WTC11 (cell line): ENCODE measurements around the gene SELENOH. TPM values are rescaled to one million over a fixed set of nuclear protein-coding genes. Genes with fewer than 3 reads are reported as not detected.

Source experiments
- ATAC-seq: fragments of 200-7000 bp; cut with Tn5 transposase; 2 replicates; pipeline ENCODE4 v1.10.0; 2021; ENCODE audit warnings: mild to moderate bottlenecking, moderate library complexity
- CTCF ChIA-PET: fragments of 300-600 bp; sonication (Branson Sonifier 250); formaldehyde crosslinking; loops from one replicate; lab custom pipeline; 2021; ENCODE audit warnings: antibody characterized with exemption; lab: Charles Lee
- POLR2A ChIA-PET: fragments of 350-600 bp; sonication (Branson Sonifier 250); formaldehyde crosslinking; loops from one replicate; lab custom pipeline; 2021; ENCODE audit warnings: antibody characterized with exemption; lab: Charles Lee
- DNase-seq: peaks from one replicate; pipeline ENCODE4 v3.0.0; 2021; ENCODE audit warnings: low spot score
- H3K27ac Mint-ChIP-seq: 2 replicates; pipeline ENCODE4 v1.8.0; 2021; ENCODE audit warnings: mixed read lengths
- H3K27me3 Mint-ChIP-seq: 2 replicates; pipeline ENCODE4 v1.8.0; 2021; ENCODE audit warnings: low read depth, mild to moderate bottlenecking, moderate library complexity, mixed read lengths
- H3K36me3 Mint-ChIP-seq: 2 replicates; pipeline ENCODE4 v1.8.0; 2021; ENCODE audit warnings: mixed read lengths
- H3K4me1 Mint-ChIP-seq: 2 replicates; pipeline ENCODE4 v1.8.0; 2022; ENCODE audit warnings: mixed read lengths
- H3K4me3 Mint-ChIP-seq: 2 replicates; pipeline ENCODE4 v1.8.0; 2021; ENCODE audit warnings: mild to moderate bottlenecking, moderate library complexity, mixed read lengths
- H3K9me3 Mint-ChIP-seq: 2 replicates; pipeline ENCODE4 v1.8.0; 2021; ENCODE audit warnings: mixed read lengths
- ATF2 ChIP-seq: sonication (generic); formaldehyde crosslinking; IDR thresholded peaks from 2 replicates; pipeline ENCODE4 v1.8.1; 2022; ENCODE audit warnings: low read depth, missing genetic modification reagents, borderline replicate concordance
- ATF6 ChIP-seq: sonication (generic); formaldehyde crosslinking; IDR thresholded peaks from 2 replicates; pipeline ENCODE4 v1.8.1; 2023; ENCODE audit warnings: mild to moderate bottlenecking, missing genetic modification reagents
- CDX4 ChIP-seq: fragments of 250-450 bp; sonication (Bioruptor Pico); IDR thresholded peaks from 2 replicates; pipeline ENCODE4 v1.9.0; 2021; ENCODE audit warnings: moderate library complexity, mild to moderate bottlenecking, inconsistent platforms, borderline replicate concordance
- CREB1 ChIP-seq: sonication (generic); formaldehyde crosslinking; IDR thresholded peaks from 2 replicates; pipeline ENCODE4 v1.8.0; 2023; ENCODE audit warnings: mild to moderate bottlenecking, missing genetic modification reagents
- CTCF ChIP-seq: fragments of 200-600 bp; IDR thresholded peaks from 2 replicates; pipeline ENCODE4 v1.8.0; 2022; ENCODE audit warnings: antibody characterized with exemption
- ELF4 ChIP-seq: sonication (generic); formaldehyde crosslinking; IDR thresholded peaks from 2 replicates; pipeline ENCODE4 v1.8.1; 2022; ENCODE audit warnings: low read depth, mild to moderate bottlenecking, moderate library complexity, missing genetic modification reagents
- ETV6 ChIP-seq: sonication (generic); formaldehyde crosslinking; IDR thresholded peaks from 2 replicates; pipeline ENCODE4 v1.8.1; 2022; ENCODE audit warnings: mild to moderate bottlenecking, missing genetic modification reagents
- FOXK1 ChIP-seq: sonication (generic); formaldehyde crosslinking; IDR thresholded peaks from 2 replicates; pipeline ENCODE4 v1.8.0; 2022; ENCODE audit warnings: mild to moderate bottlenecking, moderate library complexity, missing genetic modification reagents
- GABPB1 ChIP-seq: sonication (generic); formaldehyde crosslinking; IDR thresholded peaks from 2 replicates; pipeline ENCODE4 v1.8.1; 2023; ENCODE audit warnings: mild to moderate bottlenecking, missing genetic modification reagents
- HMGA2 ChIP-seq: fragments of 250-450 bp; sonication (Bioruptor Pico); IDR thresholded peaks from 2 replicates; pipeline ENCODE4 v1.4.0; 2021; ENCODE audit warnings: mild to moderate bottlenecking, moderate library complexity
- IRF1 ChIP-seq: sonication (generic); formaldehyde crosslinking; IDR thresholded peaks from 2 replicates; pipeline ENCODE4 v1.8.0; 2023; ENCODE audit warnings: missing genetic modification reagents
- MAX ChIP-seq: sonication (generic); formaldehyde crosslinking; IDR thresholded peaks from 2 replicates; pipeline ENCODE4 v1.8.0; 2022; ENCODE audit warnings: mild to moderate bottlenecking, missing genetic modification reagents
- NFYB ChIP-seq: sonication (generic); formaldehyde crosslinking; conservative IDR thresholded peaks from 2 replicates; pipeline ENCODE4 v1.8.0; 2022; ENCODE audit warnings: low read depth, missing genetic modification reagents
- NR2C2 ChIP-seq: sonication (generic); formaldehyde crosslinking; IDR thresholded peaks from 2 replicates; pipeline ENCODE4 v1.8.0; 2022; ENCODE audit warnings: mild to moderate bottlenecking, missing genetic modification reagents
- PREB ChIP-seq: sonication (generic); formaldehyde crosslinking; IDR thresholded peaks from 2 replicates; pipeline ENCODE4 v1.8.1; 2022; ENCODE audit warnings: mild to moderate bottlenecking, missing genetic modification reagents, moderate library complexity, borderline replicate concordance
- STAT6 ChIP-seq: sonication (generic); formaldehyde crosslinking; conservative IDR thresholded peaks from 2 replicates; pipeline ENCODE4 v1.8.1; 2023; ENCODE audit warnings: mild to moderate bottlenecking, low read depth, missing genetic modification reagents, moderate library complexity
- TP53 ChIP-seq: sonication (generic); formaldehyde crosslinking; IDR thresholded peaks from 2 replicates; pipeline ENCODE4 v1.8.1; 2023; ENCODE audit warnings: mild to moderate bottlenecking, missing genetic modification reagents
- ZNF219 ChIP-seq: sonication (generic); formaldehyde crosslinking; IDR thresholded peaks from 2 replicates; pipeline ENCODE4 v1.8.0; 2023; ENCODE audit warnings: missing genetic modification reagents, mild to moderate bottlenecking, borderline replicate concordance
- ZNF263 ChIP-seq: sonication (generic); formaldehyde crosslinking; IDR thresholded peaks from 2 replicates; pipeline ENCODE4 v1.8.1; 2022; ENCODE audit warnings: low read depth, mild to moderate bottlenecking, moderate library complexity, missing genetic modification reagents
- ZNF423 ChIP-seq: fragments of 250-450 bp; sonication (Bioruptor Pico); IDR thresholded peaks from 2 replicates; pipeline ENCODE4 v2.1.2; 2022; ENCODE audit warnings: mild to moderate bottlenecking, moderate library complexity
- total RNA-seq: library from RNA; stranded (reverse); gene quantifications from 3 replicates; pipeline ENCODE4 v1.2.3, GENCODE V29; 2021

Gene SELENOH
- total RNA-seq, 1 experiment from 2014 or later = 251 TPM

GRCh38 chr11:57735619-57736298 is 5.5 kb upstream of the SELENOH start (continued):
- TF ChIP-seq CTCF = no peak
- TF ChIP-seq GABPB1 (CRISPR knock-in tag) = no peak
- no peak for TF ChIP-seq ZNF219 (CRISPR knock-in tag)
- TF ChIP-seq CREB1 (CRISPR knock-in tag) = no peak
- no peak for TF ChIP-seq NFYB (CRISPR knock-in tag)
- no peak for TF ChIP-seq PREB
- TF ChIP-seq ATF2 = no peak
- TF ChIP-seq ZNF423 (CRISPR knock-in tag) = no peak
- no peak for TF ChIP-seq ATF6 (CRISPR knock-in tag)
- no peak for TF ChIP-seq STAT6 (CRISPR knock-in tag)
- TF ChIP-seq ELF4 = no peak

- Mint-ChIP-seq H3K36me3 (peaks cover 49% of the 10 kb centered on the region), H3K9me3 (no peaks in the 10 kb centered on the region), H3K4me1 (peaks cover 15% of the 10 kb centered on the region), H3K27ac (peak overlapping the region; percentile 85), H3K27me3 (no peaks in the 10 kb centered on the region), H3K4me3 (peak overlapping the region; percentile 94)
- CTCF ChIA-PET = interaction anchor here (0.9 to 1.9 kb wide), 3 partner anchors 10 to 59 kb away, joined by 4 to 14 read pairs (median 7); partner anchors contain the start of gene BTBD18
- DNase-seq (no peak), ATAC-seq (no peak)
- POLR2A ChIA-PET = interaction anchor here (0.5 to 2.6 kb wide), 11 partner anchors 20 to 318 kb away, joined by 3 to 22 read pairs (median 3); partner anchors contain the start of genes CTNND1, MED19 and TMX2
- TF ChIP-seq FOXK1 (CRISPR knock-in tag) (no peak), IRF1 (CRISPR knock-in tag) (no peak), ATF6 (CRISPR knock-in tag) (no peak), HMGA2 (CRISPR knock-in tag) (no peak), CDX4 (CRISPR knock-in tag) (no peak), ETV6 (CRISPR knock-in tag) (no peak), ZNF263 (CRISPR knock-in tag) (no peak), TP53 (no peak), MAX (no peak), CREB1 (CRISPR knock-in tag) (no peak), NR2C2 (CRISPR knock-in tag) (no peak)
Observed at GRCh38 chr11:57742087-57742452, 779 bp downstream of the SELENOH start.
